B cell (primary cell): ENCODE results near the gene ARSI. TPM values are rescaled to one million over a fixed set of nuclear protein-coding genes. Genes with fewer than 3 reads are reported as not detected.

Experiments used
- ATAC-seq: fragments of 200-7000 bp; cut with Tn5 transposase; one replicate; pipeline ENCODE4 v1.10.0; 2021; ENCODE audit warnings: low read depth, mild to moderate bottlenecking, moderate number of reproducible peaks, moderate library complexity
- CTCF ChIA-PET: fragments of 350-600 bp; sonication (Branson Sonifier 250); formaldehyde crosslinking; loops from one replicate; lab custom pipeline; 2021; ENCODE audit warnings: antibody characterized with exemption, inconsistent platforms; lab: Charles Lee
- POLR2A ChIA-PET: fragments of 350-600 bp; sonication (Branson Sonifier 250); formaldehyde crosslinking; loops from one replicate; lab custom pipeline; 2021; ENCODE audit warnings: antibody characterized with exemption; lab: Charles Lee
- DNase-seq: peaks from one replicate; pipeline ENCODE4 v3.0.0; 2013
- H2AFZ ChIP-seq: 2 replicates; pipeline ENCODE4 v1.6.1; 2012; ENCODE audit warnings: mild to moderate bottlenecking, low read depth, low read length; ENCODE audit not compliant: insufficient read depth, poor library complexity, severe bottlenecking
- H3K27ac ChIP-seq, 2 donors: 1 replicate in 1 of 2; 2 replicates in 1 of 2; pipeline ENCODE4 v1.5.1; 2012 to 2013; ENCODE audit warnings: low read length in 2 of 2, mild to moderate bottlenecking in 2 of 2, moderate library complexity in 1 of 2
- H3K27me3 ChIP-seq, 4 experiments: fragments of 200-600 bp in 1 of 4; sonication (generic) in 1 of 4; replicated peaks in 1 of 4; 1 replicate in 2 of 4; 2 replicates in 2 of 4; pipeline versions ENCODE4 v1.6.1 to v1.7.0; 2013 to 2016; ENCODE audit warnings: low read length in 3 of 4, mild to moderate bottlenecking in 2 of 4, mixed read lengths in 1 of 4, moderate library complexity in 1 of 4; ENCODE audit not compliant: insufficient read depth in 4 of 4, control insufficient read depth in 3 of 4; ENCODE audit errors: control extremely low read depth in 1 of 4
- H3K36me3 ChIP-seq, 2 experiments: replicated peaks in 1 of 2; 1 replicate in 1 of 2; 2 replicates in 1 of 2; pipeline versions ENCODE4 v1.6.1 to v1.7.1; 2013; ENCODE audit warnings: low read length in 1 of 2; ENCODE audit not compliant: insufficient read depth in 2 of 2, control insufficient read depth in 1 of 2; ENCODE audit errors: control extremely low read depth in 1 of 2, extremely low read depth in 1 of 2
- H3K4me1 ChIP-seq, 2 donors: fragments of 200-600 bp in 1 of 2; sonication (generic) in 1 of 2; 1 replicate in 1 of 2; 2 replicates in 1 of 2; pipeline versions ENCODE4 v1.5.1 to v1.6.1; 2013 to 2017; ENCODE audit warnings: low read length in 2 of 2; ENCODE audit not compliant: control insufficient read depth in 2 of 2, insufficient read depth in 2 of 2
- H3K4me2 ChIP-seq: replicated peaks from 2 replicates; pipeline ENCODE3; 2012; ENCODE audit warnings: mild to moderate bottlenecking, low read depth, low read length; ENCODE audit not compliant: poor library complexity, severe bottlenecking
- H3K4me3 ChIP-seq, 5 experiments: fragments of 200-600 bp in 1 of 5; sonication (generic) in 1 of 5; 1 replicate in 3 of 5; 2 replicates in 2 of 5; pipeline versions ENCODE4 v1.5.1 to v1.7.0; 2011 to 2016; ENCODE audit warnings: low read length in 4 of 5, mild to moderate bottlenecking in 4 of 5, low read depth in 2 of 5, control low read depth in 1 of 5, moderate library complexity in 1 of 5; ENCODE audit not compliant: insufficient read depth in 1 of 5; ENCODE audit errors: control extremely low read depth in 1 of 5, extremely low read depth in 1 of 5
- H3K79me2 ChIP-seq: fragments of 200-600 bp; sonication (generic); one replicate; pipeline ENCODE4 v1.6.0; 2016; ENCODE audit warnings: low read length; ENCODE audit not compliant: control insufficient read depth, insufficient read depth
- H3K9ac ChIP-seq: fragments of 200-600 bp; sonication (generic); 2 replicates; pipeline ENCODE4 v1.6.1; 2017; ENCODE audit warnings: mild to moderate bottlenecking, low read length, moderate library complexity
- H3K9me3 ChIP-seq, 3 donors: one replicate each; pipeline versions ENCODE4 v1.6.1 to v1.7.1; 2013; ENCODE audit warnings: low read length in 2 of 3; ENCODE audit not compliant: control insufficient read depth in 2 of 3, insufficient read depth in 1 of 3; ENCODE audit errors: control extremely low read depth in 1 of 3
- H4K20me1 ChIP-seq: 2 replicates; pipeline ENCODE4 v1.6.0; 2012; ENCODE audit warnings: mild to moderate bottlenecking, low read length; ENCODE audit not compliant: insufficient read depth, control insufficient read depth, poor library complexity, severe bottlenecking
- H3K27ac Mint-ChIP-seq: one replicate; pipeline ENCODE4 v1.8.0; 2021; ENCODE audit warnings: mixed read lengths
- H3K27me3 Mint-ChIP-seq: one replicate; pipeline ENCODE4 v1.8.0; 2021; ENCODE audit warnings: mixed read lengths
- H3K4me1 Mint-ChIP-seq: one replicate; pipeline ENCODE4 v1.8.0; 2021; ENCODE audit warnings: mixed read lengths
- H3K4me3 Mint-ChIP-seq: one replicate; pipeline ENCODE4 v1.8.0; 2021; ENCODE audit warnings: mixed read lengths
- H3K9me3 Mint-ChIP-seq: one replicate; pipeline ENCODE4 v1.8.0; 2022; ENCODE audit warnings: mixed read lengths; ENCODE audit not compliant: insufficient read depth
- EZH2 ChIP-seq: IDR thresholded peaks from 2 replicates; pipeline ENCODE4 v1.6.1; 2012; ENCODE audit warnings: borderline replicate concordance, low read depth, mild to moderate bottlenecking, moderate library complexity, low read length; ENCODE audit not compliant: insufficient read depth, poor library complexity, severe bottlenecking
- WGBS: methylation state at CpG from one replicate; pipeline ENCODE4 v1.1.5; 2013; ENCODE audit warnings: missing lambda C conversion rate; ENCODE audit not compliant: insufficient coverage; 5-methylcytosine and 5-hydroxymethylcytosine counted together
- intact Hi-C: fragments of 100-400 bp; cut with micrococcal nuclease; formaldehyde crosslinking; loops from one replicate; pipeline ENCODE4 v1.10.0; 2022
- polyA plus RNA-seq: library from polyadenylated mRNA; depleted of rRNA; stranded (reverse); fragments of >200 nt; gene quantifications from 2 replicates; pipeline ENCODE4 v1.2.3, GENCODE V29; 2012
- total RNA-seq, 2 donors: library from RNA; stranded (reverse); fragments of 120-200 nt in 1 of 2; gene quantifications; 1 replicate in 1 of 2; 2 replicates in 1 of 2; pipeline versions ENCODE4 v1.2.3 to v1.2.4, GENCODE V29; 2013 to 2022
- TF ChIP-seq, protein P1 (sequence below): fragments of 200-600 bp; IDR thresholded peaks from one replicate; pipeline ENCODE4 v1.8.0; 2022; ENCODE audit warnings: antibody characterized with exemption, mild to moderate bottlenecking

ARSI gene
- total and polyA plus RNA-seq, 2 donors (not counting 1 experiment from before 2014, with no cell fraction given), result not detected

DNA sequence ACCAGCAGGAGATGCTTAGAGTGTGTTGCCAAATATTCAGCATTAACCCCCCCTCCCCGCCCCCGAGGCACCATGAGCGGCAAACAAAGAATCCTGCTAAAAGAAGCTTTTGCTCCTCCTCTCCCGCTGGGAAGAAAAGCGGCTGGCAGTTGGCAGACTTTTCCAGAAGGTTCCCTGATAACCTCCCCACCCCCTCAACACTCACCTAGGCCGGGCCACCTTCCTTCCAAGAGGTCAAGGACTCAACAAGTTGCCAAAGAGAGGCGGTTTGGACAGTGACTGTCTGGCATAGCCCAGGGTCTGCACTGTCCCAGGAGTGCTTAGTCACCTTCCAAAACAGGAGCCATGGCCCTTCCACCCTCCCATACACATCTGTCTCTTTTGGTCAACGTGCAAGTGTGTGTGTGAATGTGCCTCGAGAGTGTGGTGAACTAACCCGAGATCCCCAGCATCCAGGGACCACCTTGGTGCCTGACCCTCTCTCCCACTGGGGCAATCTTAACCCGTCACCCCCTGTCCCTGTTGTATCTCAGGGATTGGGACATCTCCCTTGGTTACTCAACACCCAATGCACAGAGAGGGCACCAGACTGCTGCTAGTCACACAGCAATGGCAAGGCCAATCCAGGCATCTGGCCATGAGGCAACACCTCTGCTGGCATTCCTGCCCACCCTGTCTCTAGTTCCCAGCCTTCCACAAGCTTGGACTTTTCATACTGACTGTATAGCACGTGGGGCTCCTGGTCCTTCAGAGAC lies 32.0 kb downstream of the ARSI start:
- Histone ChIP-seq H3K4me1 (no peaks in the 10 kb centered on the region), H2AFZ (no peak overlapping the region), H3K79me2 (no peaks in the 10 kb centered on the region), H3K9me3 (no peaks in the 10 kb centered on the region), H4K20me1 (no peaks in the 10 kb centered on the region), H3K9ac (no peak overlapping the region), H3K4me3 (no peak overlapping the region), H3K27me3 (no peaks in the 10 kb centered on the region), H3K4me2 (no peak overlapping the region), H3K36me3 (no peaks in the 10 kb centered on the region), H3K27ac (no peak overlapping the region)
- 87% methylated on average over 9 of the region's 12 CpGs for WGBS
- H3K4me1 Mint-ChIP-seq, result no peaks in the 10 kb centered on the region
- no peak overlapping the region for H3K4me3 Mint-ChIP-seq
- no peak for ATAC-seq
- no peak overlapping the region for H3K27ac Mint-ChIP-seq
- peaks cover 5% of the 10 kb centered on the region for H3K27me3 Mint-ChIP-seq
- intact Hi-C loops, result no loop called here
- H3K9me3 Mint-ChIP-seq, result no peaks in the 10 kb centered on the region
- TF ChIP-seq EZH2, result no peak
- TF ChIP-seq, protein P1, sequence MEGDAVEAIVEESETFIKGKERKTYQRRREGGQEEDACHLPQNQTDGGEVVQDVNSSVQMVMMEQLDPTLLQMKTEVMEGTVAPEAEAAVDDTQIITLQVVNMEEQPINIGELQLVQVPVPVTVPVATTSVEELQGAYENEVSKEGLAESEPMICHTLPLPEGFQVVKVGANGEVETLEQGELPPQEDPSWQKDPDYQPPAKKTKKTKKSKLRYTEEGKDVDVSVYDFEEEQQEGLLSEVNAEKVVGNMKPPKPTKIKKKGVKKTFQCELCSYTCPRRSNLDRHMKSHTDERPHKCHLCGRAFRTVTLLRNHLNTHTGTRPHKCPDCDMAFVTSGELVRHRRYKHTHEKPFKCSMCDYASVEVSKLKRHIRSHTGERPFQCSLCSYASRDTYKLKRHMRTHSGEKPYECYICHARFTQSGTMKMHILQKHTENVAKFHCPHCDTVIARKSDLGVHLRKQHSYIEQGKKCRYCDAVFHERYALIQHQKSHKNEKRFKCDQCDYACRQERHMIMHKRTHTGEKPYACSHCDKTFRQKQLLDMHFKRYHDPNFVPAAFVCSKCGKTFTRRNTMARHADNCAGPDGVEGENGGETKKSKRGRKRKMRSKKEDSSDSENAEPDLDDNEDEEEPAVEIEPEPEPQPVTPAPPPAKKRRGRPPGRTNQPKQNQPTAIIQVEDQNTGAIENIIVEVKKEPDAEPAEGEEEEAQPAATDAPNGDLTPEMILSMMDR, result no peak
- no peak for DNase-seq
- CTCF ChIA-PET, result no interaction called here
- POLR2A ChIA-PET, result no interaction called here

DNA sequence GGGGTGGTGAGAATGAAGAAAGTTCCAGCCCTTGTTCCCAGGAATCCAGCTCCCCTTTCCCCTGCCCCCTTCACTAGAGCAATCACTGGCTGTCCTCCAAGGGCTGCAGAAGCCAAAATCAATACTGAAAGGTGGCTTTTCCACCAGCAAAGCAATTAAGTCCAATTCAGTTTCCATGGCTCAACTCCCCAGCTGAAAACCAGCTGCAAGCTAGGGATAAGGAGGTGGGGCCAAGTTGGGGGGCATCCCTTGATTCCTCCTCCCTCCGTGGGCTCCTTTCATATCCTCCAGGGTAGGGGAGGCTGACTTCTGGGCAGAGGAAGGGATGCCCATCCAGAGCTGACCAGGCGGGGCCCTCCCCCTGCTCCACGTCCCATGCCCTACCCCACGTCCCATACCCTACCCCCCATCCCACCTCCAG lies 35.8 kb downstream of the ARSI start:
- ChIA-PET CTCF (no interaction called here), POLR2A (no interaction called here)
- H3K4me3 Mint-ChIP-seq, result no peak overlapping the region

More for the DNA sequence above, 35.8 kb downstream of the ARSI start:
- Histone ChIP-seq H3K27me3 (no peaks in the 10 kb centered on the region), H3K9me3 (no peaks in the 10 kb centered on the region), H3K79me2 (no peaks in the 10 kb centered on the region), H3K4me1 (no peaks in the 10 kb centered on the region), H3K4me2 (no peak overlapping the region), H2AFZ (no peak overlapping the region), H4K20me1 (no peaks in the 10 kb centered on the region), H3K36me3 (no peaks in the 10 kb centered on the region), H3K4me3 (no peak overlapping the region), H3K27ac (no peak overlapping the region), H3K9ac (no peak overlapping the region)
- no peaks in the 10 kb centered on the region for H3K4me1 Mint-ChIP-seq
- peaks cover 11% of the 10 kb centered on the region for H3K27me3 Mint-ChIP-seq
- 90% methylated on average over 2 of the region's 4 CpGs for WGBS
- ATAC-seq (no peak), DNase-seq (no peak)
- intact Hi-C loops, result no loop called here
- H3K27ac Mint-ChIP-seq, result no peak overlapping the region
- H3K9me3 Mint-ChIP-seq, result no peaks in the 10 kb centered on the region
- TF ChIP-seq, protein P1, result no peak
